ENCODE measurements around the gene CHPF.

The CHPF gene

DNA sequence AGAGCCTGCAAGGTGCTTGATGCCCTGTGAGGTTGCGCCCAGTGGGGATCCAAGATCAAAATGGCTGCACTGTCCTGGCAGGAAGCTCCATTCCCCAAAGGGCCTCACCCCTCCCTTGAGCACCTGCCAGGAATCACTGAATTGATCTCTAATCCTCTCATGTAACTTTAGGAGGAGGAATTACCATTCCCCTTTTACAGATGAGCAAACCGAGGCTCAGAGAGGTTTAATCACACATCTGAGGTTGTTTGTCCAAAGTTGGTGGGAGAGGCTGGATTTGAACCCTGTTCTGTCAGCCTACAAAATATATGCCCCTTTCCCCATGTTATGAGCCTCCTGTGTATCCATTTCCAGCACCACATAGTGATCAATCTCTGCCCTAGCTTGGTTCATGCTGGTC is 18.8 kb downstream of the CHPF start:
- DNase-seq (ENCODE audit: insufficient read length, low spot score) (no peak), FAIRE-seq (no peak)

DNA sequence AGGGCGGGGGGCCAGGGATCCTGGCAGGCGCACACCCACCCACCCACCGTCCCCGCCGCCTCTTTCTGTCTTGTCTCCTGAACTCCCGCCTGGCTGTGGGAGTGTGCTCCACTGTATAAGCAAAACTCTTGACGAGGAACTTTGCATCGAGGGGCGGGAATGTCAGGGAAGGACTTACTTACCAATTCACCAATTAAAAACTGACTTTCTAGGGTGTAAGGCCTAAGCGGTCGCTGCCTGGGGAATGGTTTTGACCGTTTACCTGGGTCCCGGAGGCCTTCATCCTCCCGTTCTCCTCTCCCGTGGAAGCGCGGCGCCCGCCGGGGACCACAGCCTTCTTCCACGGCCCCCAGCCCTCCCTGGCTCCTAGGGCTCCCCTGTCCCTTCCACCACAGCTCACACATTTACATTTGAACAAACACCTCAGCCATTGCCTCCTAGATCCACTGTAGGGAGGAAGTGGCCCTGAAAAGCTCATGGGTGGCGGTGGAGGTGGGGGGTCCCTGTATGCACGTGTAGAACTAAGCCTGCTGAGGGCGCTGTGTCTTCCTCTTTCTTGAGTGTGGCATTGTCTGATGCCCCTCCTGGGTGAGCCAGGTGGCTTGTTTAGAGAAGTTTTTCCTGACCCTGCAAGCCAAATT is 20.5 kb downstream of the CHPF start:
- DNase-seq (ENCODE audit: insufficient read length, low spot score) (no peak), FAIRE-seq (no peak)
- TF ChIP-seq POLR2A (IDR thresholded peaks at IDR 0.05; ENCODE audit: low read depth, low read length), result no peak

More for the DNA sequence above, 18.8 kb downstream of the CHPF start:
- TF ChIP-seq POLR2A (IDR thresholded peaks at IDR 0.05; ENCODE audit: low read depth, low read length), result no peak

GRCh38 chr2:219522111-219523030 is 21.2 kb downstream of the CHPF start:
- TF ChIP-seq POLR2A (IDR thresholded peaks at IDR 0.05; ENCODE audit: low read depth, low read length), result no peak
- FAIRE-seq, result no peak
- DNase-seq (ENCODE audit: insufficient read length, low spot score), result peak; percentile 80

DNA sequence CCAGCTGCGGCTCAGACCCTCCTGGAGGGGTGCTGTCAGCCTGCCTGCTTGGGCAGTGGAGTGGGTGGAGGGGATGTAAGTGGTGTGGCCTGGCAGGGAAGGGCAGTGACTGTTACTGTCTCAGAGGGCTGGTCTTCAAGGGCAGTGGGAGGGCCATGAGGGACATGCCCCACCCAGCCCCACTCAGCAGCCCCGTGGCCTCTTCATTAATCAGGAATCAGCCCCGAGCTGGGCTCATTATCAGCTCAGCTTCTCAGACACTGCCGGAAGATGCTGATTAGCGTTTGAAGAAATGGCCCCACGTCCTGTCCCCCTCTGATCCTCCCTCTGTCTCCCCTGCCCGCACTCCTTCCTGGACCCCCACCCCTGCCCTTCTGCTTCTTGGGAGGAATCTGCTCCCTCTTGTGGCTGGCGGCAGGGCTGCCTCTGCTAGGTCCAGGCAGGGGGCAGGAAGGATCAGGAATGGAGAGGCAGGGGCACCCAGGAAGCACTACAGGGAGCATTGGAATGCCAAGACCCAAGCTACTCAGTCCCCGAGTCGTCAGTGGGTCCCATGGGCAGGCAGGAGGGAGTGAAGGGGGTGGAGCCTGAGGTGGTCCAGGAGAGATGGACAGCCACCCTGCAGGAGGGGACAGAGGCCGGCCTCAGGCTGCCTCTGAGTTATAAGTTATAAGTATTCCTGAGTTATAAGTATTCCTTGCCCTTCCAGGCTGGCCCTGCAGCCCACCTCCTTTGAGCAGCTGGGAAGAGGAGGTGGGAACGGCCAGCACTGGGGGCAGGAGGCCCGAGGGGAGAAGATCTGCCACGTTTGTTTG is 22.3 kb downstream of the CHPF start:
- DNase-seq (ENCODE audit: insufficient read length, low spot score) (peak; percentile 98), FAIRE-seq (no peak)
- TF ChIP-seq POLR2A (IDR thresholded peaks at IDR 0.05; ENCODE audit: low read depth, low read length), result peak; percentile 11; the same call in 1 of the 2 replicates

- TF ChIP-seq POLR2A (IDR thresholded peaks at IDR 0.05; ENCODE audit: low read depth, low read length), result no peak
- DNase-seq (ENCODE audit: insufficient read length, low spot score) (no peak), FAIRE-seq (no peak)
Measured at GRCh38 chr2:219520079-219520478, 23.5 kb downstream of the CHPF start.

GRCh38 chr2:219519526-219519916 is 24.1 kb downstream of the CHPF start:
- TF ChIP-seq POLR2A (IDR thresholded peaks at IDR 0.05; ENCODE audit: low read depth, low read length), result no peak
- DNase-seq (ENCODE audit: insufficient read length, low spot score), result no peak
- FAIRE-seq, result no peak

DNA sequence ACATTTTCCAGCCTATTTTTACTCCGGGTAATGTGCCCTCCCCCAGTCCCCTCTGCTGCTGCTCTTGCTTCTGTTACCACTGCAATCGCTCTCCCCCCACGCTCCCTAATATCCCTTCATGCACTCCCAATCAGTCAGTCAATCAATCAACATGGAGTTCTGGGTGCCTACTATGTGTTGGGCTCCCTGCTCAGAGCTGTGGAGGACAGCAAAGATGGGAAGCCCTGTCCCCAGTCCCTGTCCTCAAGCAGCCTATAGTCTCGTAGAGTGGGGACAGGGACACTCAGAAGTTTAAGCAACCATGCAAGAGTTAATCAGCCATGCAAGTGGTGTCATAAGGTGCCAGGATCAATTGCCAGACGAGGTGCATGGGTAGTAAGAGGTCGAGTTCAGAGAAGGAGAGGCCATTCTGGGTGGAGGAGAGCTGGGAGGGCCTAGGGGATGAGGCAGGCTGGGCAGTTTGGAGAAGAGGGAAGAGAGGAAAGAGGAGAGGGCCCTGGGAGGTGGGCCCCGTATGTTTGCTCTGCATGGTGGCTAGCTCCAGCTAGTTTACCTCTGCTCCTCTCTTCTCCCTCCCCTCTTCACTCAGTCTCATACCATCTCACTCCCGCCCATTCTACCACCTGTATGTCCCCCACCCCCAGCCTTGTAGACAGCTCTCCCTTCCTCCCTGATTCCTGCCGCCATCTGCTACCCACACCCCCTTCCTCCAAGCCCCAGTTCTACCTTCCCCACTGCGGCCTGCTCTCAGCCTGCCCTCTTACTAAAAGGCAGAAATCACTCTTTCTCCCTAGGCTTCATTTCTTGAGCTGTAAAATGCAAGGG is 25.4 kb downstream of the CHPF start:
- no peak for TF ChIP-seq POLR2A (IDR thresholded peaks at IDR 0.05; ENCODE audit: low read depth, low read length)
- FAIRE-seq (no peak), DNase-seq (ENCODE audit: insufficient read length, low spot score) (no peak)

DNA sequence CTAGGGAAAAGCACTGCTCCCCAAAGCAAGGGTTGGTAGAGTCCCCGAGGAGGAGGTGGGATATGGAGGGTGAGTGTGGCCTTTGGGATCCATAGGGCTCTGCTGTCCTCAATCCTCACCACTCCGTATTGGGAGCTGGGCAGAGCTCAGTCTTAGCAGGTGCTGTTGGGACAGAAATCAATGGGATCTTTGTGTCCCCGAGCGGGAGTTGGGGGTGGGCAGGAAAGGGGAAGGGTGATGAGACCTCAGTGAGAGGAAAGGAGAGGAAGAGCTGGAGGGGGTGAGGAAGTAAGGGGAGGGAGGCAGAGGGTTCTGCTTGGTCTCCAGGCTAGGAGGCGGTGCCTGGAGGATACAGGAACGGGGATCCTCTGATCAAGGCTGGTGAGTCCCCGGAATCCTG is 26.7 kb downstream of the CHPF start:
- no peak for TF ChIP-seq POLR2A (IDR thresholded peaks at IDR 0.05; ENCODE audit: low read depth, low read length)
- DNase-seq (ENCODE audit: insufficient read length, low spot score) (no peak), FAIRE-seq (no peak)

DNA sequence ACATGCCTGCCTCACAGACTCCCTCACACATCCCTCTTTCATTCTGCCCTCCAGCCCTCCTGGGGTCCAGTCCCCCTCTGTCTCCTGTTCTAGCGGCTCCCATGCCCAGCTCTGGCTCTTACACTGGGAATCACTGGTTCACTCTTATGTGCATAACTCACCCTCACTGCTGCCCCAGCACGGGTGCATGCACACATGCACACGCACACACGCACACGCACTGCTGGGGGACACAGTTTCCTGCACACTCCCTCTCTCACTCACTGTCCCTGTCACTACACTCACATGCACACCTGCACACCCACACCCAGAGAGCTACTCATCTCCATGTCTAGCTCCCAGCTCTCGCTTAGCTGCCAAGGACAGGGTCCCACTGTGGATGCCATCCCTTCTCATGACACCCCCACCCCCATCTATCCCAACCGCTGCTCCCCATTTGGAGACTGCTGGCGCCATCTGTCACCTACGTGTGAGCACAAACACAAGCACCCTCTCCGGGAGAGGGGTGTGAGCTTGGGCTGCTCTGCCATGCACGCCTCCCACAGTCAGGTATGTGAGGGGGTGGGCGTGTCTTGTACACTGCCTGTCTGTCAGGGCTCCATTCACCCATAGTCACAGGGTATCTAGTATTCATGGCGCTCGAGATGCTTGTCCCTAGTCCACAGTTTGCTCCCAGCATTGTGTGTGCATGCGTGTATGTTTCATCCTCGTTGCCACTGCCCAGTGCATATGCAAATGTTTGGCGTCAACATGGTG is 27.6 kb downstream of the CHPF start:
- FAIRE-seq (no peak), DNase-seq (ENCODE audit: insufficient read length, low spot score) (no peak)
- TF ChIP-seq POLR2A (IDR thresholded peaks at IDR 0.05; ENCODE audit: low read depth, low read length), result no peak

DNA sequence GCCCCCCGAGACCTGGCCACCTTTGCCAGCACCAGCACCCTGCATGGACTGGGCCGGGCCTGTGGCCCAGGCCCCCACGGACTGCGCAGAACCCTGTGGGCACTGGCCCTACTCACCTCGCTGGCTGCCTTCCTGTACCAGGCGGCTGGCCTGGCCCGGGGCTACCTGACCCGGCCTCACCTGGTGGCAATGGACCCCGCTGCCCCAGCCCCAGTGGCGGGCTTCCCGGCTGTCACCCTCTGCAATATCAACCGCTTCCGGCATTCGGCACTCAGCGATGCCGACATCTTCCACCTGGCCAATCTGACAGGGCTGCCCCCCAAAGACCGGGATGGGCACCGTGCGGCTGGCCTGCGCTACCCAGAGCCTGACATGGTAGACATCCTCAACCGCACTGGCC is 28.8 kb downstream of the CHPF start:
- TF ChIP-seq POLR2A (IDR thresholded peaks at IDR 0.05; ENCODE audit: low read depth, low read length), result no peak
- no peak for FAIRE-seq
- DNase-seq (ENCODE audit: insufficient read length, low spot score), result no peak

DNA sequence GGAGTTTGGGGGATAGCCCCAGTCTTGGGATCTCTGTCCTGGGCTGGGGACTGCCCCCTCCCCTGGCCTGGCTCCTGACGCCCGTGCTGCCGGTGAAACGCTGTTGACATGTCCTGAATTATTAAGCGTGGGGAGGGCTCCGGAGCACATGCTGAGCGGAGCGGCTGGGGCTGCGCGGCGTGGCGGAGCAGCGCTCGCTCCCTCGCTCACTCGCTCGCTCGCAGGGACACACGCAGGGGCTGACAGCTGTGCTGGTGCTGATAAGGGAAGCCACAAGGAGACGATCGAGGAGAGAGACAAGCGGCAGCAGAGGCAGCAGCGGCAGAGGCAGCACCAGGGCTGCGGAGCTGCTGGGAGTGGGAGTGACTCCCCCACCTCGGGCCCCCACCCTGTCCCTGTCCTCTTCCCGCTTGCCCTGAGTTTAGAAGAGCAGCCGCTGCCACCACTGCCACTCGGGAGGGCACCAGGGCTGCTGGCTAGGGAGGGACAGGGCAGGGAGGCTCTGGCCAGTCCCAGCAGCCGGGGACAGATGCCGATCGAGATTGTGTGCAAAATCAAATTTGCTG is 29.3 kb downstream of the CHPF start, which contains the start of gene ASIC4:
Gene ASIC4, plus strand, starts transcription at position 287 of the 566 bp plus-strand sequence. Its CDS starts 243 bp downstream, at position 530.
- no peak for DNase-seq (ENCODE audit: insufficient read length, low spot score)
- no peak for FAIRE-seq
- TF ChIP-seq POLR2A (IDR thresholded peaks at IDR 0.05; ENCODE audit: low read depth, low read length), result no peak

GRCh38 chr2:219513787-219514186 is 29.8 kb downstream of the CHPF start:
- FAIRE-seq (no peak), DNase-seq (ENCODE audit: insufficient read length, low spot score) (no peak)
- no peak for TF ChIP-seq POLR2A (IDR thresholded peaks at IDR 0.05; ENCODE audit: low read depth, low read length)
